SK-N-MC (cell line): ENCODE measurements around the gene IQUB.
A peak's percentile ranks its signal among the peaks of the same experiment; 100 is the strongest.
"Not testable (repeated sequence)": the region's sequence is repeated elsewhere in the genome, so short reads cannot be mapped to it uniquely, and the experiment has no call there.

Experiments
- DNase-seq: peaks from one replicate; pipeline ENCODE4 v3.0.0-alpha.2; 2011; ENCODE audit warnings: low read depth, low spot score
- H3K27ac ChIP-seq: fragments of 200-600 bp; sonication (generic); 2 replicates; pipeline ENCODE4 v1.5.1; 2016; ENCODE audit warnings: mixed run types
- H3K36me3 ChIP-seq: fragments of 200-600 bp; sonication (generic); 2 replicates; pipeline ENCODE4 v1.6.1; 2017; ENCODE audit warnings: antibody characterized with exemption, low read length, mixed read lengths; ENCODE audit not compliant: insufficient read depth
- H3K4me3 ChIP-seq: fragments of 200-600 bp; sonication (generic); 2 replicates; pipeline ENCODE4 v1.5.1; 2016
- H3K9ac ChIP-seq: fragments of 200-600 bp; sonication (generic); 2 replicates; pipeline ENCODE4 v1.8.0; 2017; ENCODE audit warnings: mixed run types, mixed read lengths; ENCODE audit not compliant: insufficient read length
- H3K9me3 ChIP-seq: fragments of 200-600 bp; sonication (generic); 2 replicates; pipeline ENCODE4 v1.6.1; 2017; ENCODE audit warnings: low read depth, mild to moderate bottlenecking, antibody characterized with exemption, low read length, moderate library complexity, mixed read lengths
- EZH2 ChIP-seq: fragments of 200-600 bp; sonication (generic); IDR thresholded peaks from one replicate; pipeline ENCODE4 v1.6.1; 2017; ENCODE audit warnings: antibody characterized with exemption
- FOXP2 ChIP-seq: optimal IDR thresholded peaks from 2 replicates; pipeline ENCODE3; 2011; ENCODE audit warnings: mild to moderate bottlenecking, moderate library complexity; ENCODE audit not compliant: insufficient read depth; ENCODE audit errors: extremely low read length, control extremely low read depth
- POLR2AphosphoS5 ChIP-seq: IDR thresholded peaks from 2 replicates; pipeline ENCODE4 v1.6.1; 2012; ENCODE audit warnings: mild to moderate bottlenecking, low read depth, low read length, borderline replicate concordance

The IQUB gene

GRCh38 chr7:123535517-123535916 lies 1.1 kb upstream of the IQUB start:
- Histone ChIP-seq H3K9ac (peak overlapping the region; percentile 34), H3K36me3 (no peaks in the 10 kb centered on the region), H3K4me3 (peak overlapping the region; percentile 88), H3K27ac (peak overlapping the region; percentile 59), H3K9me3 (no peaks in the 10 kb centered on the region)
- TF ChIP-seq FOXP2: no peak
- no peak for TF ChIP-seq POLR2AphosphoS5
- no peak for TF ChIP-seq EZH2
- no peak for DNase-seq

GRCh38 chr7:123533929-123534382 lies 439 bp downstream of the IQUB start:
- H3K27ac ChIP-seq: no peak overlapping the region
- peak overlapping the region; percentile 88 for H3K4me3 ChIP-seq
- TF ChIP-seq FOXP2 (no peak), EZH2 (no peak), POLR2AphosphoS5 (no peak)
- H3K9ac ChIP-seq: peak overlapping the region; percentile 23
- H3K36me3 ChIP-seq: no peaks in the 10 kb centered on the region
- DNase-seq: no peak
- no peaks in the 10 kb centered on the region for H3K9me3 ChIP-seq

- Histone ChIP-seq H3K9me3 (no peaks in the 10 kb centered on the region), H3K4me3 (peak overlapping the region; percentile 88), H3K9ac (peak overlapping the region; percentile 23), H3K36me3 (no peaks in the 10 kb centered on the region), H3K27ac (no peak overlapping the region)
- DNase-seq: no peak
- no peak for TF ChIP-seq FOXP2
- TF ChIP-seq EZH2: no peak
- no peak for TF ChIP-seq POLR2AphosphoS5
Measured at GRCh38 chr7:123533553-123533917, 860 bp downstream of the IQUB start.

DNA sequence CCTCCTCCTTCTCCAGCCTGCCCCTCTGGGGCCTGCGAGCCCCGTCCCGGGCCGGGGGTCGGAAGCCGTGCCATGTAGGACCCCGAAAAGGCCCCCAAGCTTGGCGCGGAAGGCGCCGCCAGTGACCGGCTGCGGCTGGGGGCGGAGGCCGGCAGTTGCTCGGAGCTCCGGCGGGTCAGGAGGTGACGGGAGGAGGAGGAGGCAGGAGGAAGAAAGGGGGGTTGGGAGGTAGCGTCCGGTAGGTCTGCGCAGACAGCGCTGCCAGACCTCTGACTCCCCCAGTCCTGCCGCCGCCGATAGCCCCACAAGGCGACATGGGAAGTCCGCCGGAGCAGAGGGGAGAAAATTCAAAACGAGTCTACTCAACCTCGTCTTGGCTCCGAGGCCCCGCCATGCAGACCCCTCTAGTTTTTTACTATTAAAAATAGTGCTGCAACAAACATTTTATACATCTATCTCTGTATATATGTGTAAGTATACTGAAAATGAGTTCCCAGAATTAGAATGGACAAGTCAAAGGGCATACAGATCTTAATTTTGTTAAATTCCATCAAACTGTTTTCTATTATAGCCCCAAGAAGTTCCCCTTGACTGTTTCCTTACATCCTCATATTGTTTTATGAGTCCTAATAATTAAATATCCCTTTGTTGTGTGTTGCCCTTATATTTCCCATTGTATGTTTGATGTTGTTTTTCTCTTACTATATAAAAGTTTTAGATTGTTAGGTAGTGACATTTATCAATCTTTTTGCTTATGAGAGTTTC lies 1.4 kb downstream of the IQUB start:
- not testable (repeated sequence) for H3K36me3 ChIP-seq, DNase-seq, H3K9me3 ChIP-seq, H3K27ac ChIP-seq, H3K9ac ChIP-seq, H3K4me3 ChIP-seq

- H3K27ac ChIP-seq, H3K9ac ChIP-seq, H3K4me3 ChIP-seq, DNase-seq, H3K9me3 ChIP-seq, H3K36me3 ChIP-seq: not testable (repeated sequence)
Measured at GRCh38 chr7:123532343-123532742, 2.1 kb downstream of the IQUB start.

DNA sequence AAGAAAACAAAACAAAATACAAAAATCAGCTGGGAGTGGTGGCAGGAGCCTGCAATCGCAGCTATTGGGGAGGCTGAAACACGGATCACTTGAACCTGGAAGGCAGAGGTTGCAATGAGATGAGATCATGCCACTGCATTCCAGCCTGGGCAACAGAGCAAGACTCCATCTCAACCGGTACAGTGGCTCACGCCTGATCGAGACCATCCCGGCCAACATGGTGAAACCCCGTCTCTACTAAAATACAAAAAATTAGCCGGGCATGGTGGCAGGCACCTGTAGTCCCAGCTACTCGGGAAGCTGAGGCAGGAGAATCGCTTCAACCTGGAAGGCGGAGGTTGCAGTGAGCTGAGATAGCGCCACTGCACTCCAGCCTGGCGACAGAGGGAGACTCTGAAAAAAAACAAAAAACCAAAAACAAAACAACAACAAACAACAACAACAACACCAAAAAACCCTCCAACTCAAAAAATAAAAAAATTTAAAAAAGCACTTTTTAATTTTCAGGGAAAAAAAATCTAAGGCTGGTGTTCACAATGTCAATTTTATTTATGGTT lies 4.3 kb downstream of the IQUB start:
- H3K4me3 ChIP-seq, H3K36me3 ChIP-seq, H3K9me3 ChIP-seq, DNase-seq, H3K9ac ChIP-seq, H3K27ac ChIP-seq: not testable (repeated sequence)

DNA sequence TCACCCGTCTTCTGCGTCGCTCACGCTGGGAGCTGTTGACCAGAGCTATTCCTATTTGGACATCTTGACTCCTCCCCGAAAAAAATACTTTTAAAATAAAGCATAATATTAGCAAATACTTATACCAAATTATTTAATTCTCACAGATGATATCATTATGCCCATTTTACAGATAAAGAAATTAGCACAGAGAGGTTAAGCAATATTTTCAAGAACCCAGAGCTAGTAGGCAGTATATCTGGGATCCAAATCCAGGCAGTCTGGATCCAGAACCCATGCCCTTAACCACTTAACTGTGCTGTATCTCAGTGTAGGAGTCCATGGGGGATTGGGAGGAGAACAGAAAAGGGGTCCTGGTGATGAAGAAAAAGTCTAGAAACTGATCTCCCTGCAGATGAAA lies 6.1 kb downstream of the IQUB start:
- DNase-seq: no peak

GRCh38 chr7:123527712-123528225 lies 6.6 kb downstream of the IQUB start:
- not testable (repeated sequence) for H3K4me3 ChIP-seq, H3K27ac ChIP-seq, H3K9ac ChIP-seq, H3K36me3 ChIP-seq, H3K9me3 ChIP-seq, DNase-seq

More for the DNA sequence above, 6.1 kb downstream of the IQUB start:
- no peaks in the 10 kb centered on the region for H3K9me3 ChIP-seq
- no peak overlapping the region for H3K27ac ChIP-seq
- H3K9ac ChIP-seq: no peak overlapping the region
- no peaks in the 10 kb centered on the region for H3K36me3 ChIP-seq
- no peak overlapping the region for H3K4me3 ChIP-seq
- TF ChIP-seq FOXP2: no peak
- no peak for TF ChIP-seq EZH2
- TF ChIP-seq POLR2AphosphoS5: no peak

DNA sequence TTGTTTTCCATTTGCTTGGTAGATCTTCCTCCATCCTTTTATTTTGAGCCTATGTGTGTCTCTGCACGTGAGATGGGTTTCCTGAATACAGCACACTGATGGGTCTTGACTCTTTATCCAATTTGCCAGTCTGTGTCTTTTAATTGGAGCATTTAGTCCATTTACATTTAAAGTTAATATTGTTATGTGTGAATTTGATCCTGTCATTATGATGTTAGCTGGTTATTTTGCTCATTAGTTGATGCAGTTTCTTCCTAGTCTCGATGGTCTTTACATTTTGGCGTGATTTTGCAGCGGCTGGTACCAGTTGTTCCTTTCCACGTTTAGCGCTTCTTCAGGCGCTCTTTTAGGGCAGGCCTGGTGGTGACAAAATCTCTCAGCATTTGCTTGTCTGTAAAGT lies 7.9 kb downstream of the IQUB start:
- not testable (repeated sequence) for H3K27ac ChIP-seq, H3K36me3 ChIP-seq, DNase-seq, H3K9me3 ChIP-seq, H3K9ac ChIP-seq, H3K4me3 ChIP-seq
